Measurements from ENCODE around the gene MAP2K3.

MAP2K3 gene

DNA sequence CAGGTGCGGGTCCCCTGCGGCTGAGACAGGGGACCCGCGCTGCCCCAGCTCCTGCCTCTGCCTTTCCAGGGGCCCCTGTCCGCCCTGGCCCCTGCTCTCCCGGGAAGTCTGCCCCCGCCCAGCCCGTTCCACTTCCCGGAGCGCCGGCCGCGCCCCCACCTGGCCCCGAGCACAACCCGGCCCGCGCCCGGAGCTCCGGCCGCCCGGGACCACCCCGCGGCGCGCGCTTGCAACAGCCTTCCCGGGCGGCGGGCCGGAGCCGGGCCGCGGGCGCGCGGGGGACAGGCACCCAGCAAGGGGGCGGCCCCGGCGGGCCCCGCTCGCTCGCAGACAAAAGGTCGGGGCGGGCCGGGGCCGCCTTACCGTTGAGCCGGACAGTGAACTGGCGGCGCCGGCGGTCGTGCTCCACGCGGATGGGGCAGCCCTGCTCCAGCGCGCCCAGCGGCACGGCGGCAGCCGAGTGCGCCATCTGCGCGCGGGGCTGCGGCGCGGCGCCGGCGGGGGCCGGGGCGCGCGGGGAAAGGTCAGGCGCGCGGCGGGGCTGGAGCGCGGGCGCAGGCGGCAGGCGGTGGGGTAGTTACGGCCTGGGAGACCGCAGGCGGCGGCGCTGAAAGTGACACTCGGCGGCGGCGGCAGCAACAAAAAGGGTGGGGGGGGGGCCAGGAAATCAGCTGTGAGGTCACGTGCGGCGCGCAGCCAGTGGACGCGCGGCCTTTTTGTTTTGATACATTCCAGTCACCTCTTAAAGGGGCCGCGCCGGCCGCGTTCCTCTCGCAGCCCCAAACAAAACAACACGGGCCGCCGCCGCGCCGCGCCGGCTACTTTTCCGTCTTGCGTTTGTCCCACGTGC is 31.5 kb upstream of the MAP2K3 start, which contains the start of gene NATD1:
Gene NATD1 (minus strand): TSS at position 615 of the 850 bp plus-strand sequence. CDS start 146 bp downstream, at position 469.
- peak; percentile 86 for DNase-seq

DNA sequence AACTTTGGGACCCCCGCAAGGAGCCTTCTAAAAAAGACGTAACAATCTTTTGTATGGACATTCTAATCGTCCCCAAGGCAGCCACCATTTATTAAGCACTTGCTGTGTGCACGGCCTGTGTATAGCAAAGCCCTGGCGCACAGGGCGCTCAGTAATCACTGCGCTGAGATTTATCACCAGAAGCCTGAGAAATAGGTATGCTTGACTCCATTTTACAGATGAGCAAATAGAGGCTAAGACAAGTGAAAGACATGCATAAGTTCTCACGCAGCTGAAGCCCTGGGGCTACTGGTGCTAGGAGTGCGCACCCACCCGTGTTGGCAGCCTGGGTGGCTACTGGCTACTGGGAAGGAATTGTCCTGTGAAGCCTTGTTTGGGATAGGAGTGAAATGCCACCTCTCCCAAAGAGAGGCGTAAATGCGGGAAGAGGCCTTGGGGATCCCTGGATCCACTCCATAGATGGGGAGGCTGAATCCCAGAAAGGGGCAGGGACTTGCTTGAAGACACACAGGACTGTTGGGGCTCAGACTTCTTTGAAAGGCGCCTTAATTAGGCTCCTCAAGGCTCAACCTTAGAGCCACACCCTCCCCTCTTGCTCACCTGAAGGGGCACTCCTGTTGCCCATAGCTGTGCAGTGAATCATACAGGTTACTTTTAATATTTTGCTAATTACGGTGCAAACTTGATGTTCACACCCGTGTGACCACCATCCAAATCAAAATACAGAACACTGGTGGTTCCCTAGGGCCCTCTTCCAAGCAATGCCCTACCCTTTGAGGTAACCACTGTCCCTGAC is 30.7 kb upstream of the MAP2K3 start:
- no peak for DNase-seq

DNA sequence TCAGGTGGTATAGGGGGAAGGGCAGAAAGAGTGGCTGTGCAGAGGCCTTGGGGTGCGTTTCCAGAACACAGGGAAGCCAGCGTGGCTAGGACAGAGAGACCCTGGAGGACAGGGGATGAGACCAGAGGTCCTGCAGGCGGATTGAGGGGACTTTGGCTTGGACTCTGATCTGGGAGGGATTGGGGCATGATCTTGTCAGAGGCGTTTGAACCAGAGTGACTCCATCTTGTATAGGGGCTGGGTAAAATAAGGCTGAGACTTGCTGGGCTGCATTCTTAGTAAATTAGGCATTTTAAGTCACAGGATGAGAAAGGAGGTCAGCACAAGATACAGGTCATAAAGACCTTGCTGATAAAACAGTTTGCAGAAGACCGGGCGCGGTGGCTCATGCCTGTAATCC is 25.9 kb upstream of the MAP2K3 start:
- no peak for DNase-seq

DNA sequence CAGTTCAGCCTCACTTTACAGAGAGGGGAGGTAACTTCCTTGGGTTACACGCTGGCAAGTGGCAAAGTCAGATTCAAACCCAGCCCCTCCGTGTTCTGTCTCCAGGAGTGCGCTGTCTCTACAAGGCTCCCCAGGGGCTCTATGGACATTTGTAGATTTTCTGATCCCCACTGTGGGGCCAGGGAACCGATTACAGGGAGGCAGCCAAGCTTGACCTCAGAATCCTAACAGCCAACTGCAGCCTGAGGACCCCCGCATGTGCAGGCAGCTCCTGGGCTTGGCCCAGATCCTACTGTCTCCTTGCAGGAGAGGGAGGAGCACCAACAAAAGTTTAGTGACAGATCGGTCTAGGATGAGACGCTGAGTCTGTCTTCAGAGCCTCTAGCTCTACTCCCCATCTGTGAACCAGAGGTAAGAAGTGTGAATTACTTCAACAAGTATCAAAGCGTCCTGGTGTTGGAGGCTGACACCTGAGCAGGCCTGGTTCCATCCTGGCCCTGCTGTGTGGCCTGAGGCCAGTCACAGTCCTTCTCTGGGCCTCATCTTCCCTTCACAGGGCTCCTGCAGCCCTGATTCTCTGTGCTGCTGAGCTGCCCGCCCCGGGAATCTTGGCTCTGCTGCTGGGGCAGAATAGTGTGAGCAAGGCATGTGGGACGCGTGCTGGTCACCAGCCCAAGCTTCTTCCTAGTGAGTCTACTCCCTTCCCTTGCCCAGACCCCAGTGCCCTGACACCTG is 22.1 kb upstream of the MAP2K3 start:
- no peak for DNase-seq

DNA sequence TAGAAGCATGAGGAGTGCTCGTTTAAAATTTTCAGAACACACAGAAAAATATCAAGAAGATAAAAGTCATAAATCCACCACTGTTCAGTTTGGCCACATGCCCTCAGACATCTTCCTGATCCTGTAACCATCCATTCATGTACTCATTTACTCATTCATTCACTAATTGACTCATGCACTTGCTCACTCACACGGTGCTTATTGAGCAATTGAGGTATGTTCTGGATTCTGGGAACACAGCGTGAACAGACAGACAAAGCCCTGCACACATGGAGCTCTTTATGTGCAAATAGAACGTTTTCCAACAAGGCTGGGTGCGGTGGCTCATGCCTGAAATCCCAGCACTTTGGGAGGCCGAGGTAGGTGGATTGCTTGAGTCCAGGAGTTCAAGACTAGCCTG is 21.1 kb upstream of the MAP2K3 start:
- DNase-seq = no peak

DNA sequence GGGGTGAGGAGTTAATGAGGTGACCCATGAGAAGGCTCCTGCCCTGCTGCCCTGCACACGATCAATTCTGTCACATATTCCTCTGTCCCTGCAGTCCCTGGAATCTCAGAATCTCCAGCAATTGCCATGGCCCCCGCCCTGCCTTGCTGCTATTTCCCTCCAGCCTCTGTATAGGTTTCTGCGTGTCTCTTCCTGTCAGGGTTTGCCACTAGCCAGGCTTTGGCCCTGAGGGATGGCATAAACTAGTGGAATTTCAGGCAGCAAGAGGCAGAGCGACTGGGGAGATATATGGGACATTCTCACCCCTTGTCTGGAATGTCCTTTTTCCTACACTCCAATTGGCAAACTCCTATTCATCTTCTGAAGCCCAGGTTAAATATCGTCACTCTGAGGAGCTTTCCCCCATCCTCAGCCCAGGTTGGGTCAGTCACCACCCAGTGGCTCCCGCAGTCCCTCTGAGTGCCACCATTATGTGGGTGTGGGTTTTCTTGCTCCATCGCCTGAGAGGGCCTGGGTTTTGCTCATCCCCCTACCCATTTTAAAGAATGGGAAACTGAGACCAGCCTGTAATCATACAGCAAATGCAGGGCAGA is 15.8 kb upstream of the MAP2K3 start:
- DNase-seq = peak; percentile 44

DNA sequence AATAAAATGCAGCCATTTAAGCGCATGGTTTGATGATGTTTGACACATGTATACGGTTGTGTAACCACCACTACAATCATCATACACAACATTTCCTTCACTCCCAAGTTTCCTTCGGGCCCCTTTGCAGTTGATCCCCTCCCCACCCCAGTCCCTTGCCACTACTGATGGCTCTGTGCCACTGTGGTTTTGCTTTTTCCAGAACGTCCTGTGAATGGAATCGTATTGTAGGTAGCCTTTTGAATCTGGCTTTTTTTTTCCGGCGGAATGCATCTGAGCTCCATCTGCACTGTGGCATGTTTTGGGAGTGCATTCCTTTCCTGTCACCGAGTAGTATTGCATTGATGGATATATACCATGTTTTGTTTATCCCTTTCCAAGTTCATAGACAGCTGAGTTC is 15.1 kb upstream of the MAP2K3 start:
- no peak for DNase-seq

DNA sequence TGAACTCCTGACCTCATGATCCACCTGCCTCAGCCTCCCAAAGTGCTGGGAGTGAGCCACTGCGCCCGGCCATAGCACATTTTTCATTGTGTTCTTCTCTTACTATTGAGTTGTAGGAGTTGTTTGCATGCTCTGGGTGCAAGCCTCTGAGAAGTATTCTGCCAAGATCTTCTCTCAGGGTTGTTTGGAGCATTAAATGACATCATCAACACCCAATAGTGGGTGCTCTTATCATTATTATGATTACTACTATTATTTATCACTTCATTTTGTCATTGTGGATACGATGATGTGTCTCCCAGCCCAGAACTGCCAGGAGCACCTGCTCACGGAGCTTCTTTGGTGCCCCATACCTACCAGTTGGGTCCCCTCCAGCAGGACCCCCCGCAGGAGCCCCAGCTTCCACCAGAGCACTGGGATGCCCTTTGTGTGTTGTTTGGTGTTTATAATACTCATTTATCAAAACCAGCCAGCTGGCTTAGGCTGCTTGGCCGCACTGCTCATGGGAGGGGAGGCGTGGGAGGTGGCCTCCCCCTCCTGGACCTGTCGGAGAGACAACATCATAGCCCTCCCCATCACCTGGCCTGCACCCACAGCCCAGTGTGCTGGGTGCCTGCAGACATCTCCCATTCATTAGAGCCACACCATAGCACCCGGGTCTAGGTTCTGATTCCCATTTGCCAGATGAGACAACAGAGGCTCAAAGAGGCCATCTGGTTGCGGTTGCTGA is 12.9 kb upstream of the MAP2K3 start:
- DNase-seq = no peak

DNA sequence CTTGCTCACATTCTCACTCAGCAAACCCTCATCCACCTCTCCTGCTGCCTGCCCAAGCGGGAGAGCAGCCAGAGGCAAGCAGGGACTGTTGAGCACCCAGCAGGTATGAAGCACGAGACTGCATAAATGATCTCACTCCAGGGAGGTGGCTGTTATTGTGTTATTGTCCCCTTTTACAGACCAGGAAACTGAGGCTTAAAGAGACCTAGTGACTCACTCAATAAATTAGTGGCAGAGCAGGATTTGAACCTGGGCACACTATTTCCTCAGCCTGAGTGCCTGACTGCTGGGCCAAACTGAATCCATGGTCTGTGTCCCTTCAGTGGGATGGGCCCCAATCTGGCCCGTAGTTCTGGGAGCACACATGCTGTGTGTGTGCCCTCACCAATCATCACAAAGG is 12.3 kb upstream of the MAP2K3 start:
- DNase-seq = no peak

DNA sequence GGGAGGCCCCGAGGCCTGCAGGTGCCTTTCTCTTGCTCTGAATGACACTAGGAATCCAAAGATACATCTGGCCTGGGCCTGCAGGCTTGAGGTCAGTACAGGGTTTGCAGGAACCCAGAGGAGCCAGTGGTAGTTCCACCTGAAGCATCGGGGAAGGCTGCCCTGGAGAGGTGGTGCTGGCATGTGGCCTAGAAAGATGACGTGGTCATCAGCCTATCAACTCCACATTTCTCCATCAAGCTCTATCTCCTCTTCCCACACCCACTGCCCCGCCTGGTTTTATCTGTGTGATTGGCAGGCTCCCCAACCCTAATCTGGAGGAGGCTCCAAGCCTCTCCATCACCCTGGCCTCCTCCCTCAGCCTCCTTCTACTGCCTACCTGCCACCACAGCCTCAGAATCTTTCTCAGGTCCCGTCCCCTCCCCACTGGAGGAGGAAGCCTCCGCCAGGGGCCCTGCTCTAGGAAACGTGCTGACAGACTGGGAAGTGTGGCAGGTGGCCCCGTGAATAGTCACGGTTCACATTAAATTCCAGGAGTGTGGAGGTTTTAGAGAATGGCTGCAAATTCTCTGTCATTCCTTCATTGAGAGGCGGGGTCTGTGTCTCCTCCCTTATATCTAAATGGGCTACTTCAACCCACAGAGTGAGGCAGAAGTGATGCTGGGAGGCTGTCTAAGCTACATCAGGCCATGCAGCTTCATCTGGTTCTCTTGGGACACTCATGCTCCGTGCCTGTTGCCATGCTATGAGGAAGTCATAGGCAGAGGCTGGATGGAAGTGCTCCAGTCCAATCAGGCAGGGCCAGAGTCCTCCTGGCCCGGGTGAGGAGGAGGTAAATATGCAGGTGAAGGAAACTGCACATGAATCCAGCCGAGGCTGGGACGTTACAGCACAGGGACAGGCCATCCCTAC is 11.4 kb upstream of the MAP2K3 start:
- no peak for DNase-seq

DNA sequence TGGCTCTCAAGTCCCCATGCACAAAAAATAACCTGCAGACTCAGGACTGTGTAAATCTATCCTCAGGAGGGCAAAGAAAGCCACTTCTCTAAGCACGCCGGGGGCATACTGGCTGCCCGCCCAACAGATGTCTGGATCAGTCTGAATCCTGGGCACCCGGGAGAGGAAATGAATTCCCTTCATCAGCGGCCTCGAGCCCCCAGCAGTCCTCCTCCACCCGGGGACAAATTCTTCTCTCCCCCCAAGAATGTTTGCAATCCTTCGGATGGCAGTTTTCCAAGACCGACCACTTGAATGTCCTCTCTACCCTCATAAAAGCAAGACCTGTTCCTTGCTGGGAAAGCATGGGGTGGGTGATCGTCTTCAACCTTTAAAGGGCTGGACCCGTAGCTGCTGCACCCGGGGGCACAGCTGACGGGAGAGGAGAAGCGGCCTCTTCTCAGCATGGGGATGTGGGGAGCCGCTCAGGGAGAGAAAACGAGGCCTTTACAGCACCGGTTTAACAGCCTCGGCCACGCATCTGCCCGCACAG is 9.4 kb upstream of the MAP2K3 start:
- DNase-seq = no peak

DNA sequence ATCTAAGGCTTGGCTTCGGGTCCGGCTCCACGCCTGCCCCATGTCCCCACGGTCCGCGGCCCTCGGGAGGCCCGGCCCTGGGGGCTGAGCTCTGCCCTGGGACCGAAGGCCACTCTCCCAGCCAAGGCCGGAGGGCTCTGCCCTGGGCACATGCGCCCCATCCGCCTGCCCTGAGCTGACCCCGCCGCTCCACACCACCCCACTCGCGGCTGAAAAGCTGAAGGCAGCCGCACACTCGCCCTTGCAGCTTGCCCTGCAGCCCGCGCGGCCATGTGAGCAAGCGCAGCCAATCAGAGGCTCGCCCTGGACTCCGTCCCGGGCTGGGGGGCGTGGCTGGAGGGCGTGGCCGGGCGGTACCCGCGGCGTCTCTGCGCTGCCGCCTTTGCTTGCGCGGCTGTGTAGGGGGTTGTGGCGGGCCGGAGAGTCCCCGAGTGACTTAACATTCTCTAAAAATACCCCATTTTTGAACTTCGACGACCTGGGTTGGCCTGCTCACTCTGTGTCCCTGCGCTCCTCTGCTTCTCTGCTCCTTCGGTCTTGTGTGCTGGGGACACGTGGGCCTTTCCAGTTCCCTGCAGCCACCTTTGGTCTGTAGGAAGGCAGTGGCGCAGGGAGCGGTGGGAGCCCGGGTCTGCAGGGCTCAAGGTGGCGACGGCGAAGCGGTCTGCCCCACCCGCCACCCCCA is 8.8 kb upstream of the MAP2K3 start:
- peak; percentile 98 for DNase-seq

DNA sequence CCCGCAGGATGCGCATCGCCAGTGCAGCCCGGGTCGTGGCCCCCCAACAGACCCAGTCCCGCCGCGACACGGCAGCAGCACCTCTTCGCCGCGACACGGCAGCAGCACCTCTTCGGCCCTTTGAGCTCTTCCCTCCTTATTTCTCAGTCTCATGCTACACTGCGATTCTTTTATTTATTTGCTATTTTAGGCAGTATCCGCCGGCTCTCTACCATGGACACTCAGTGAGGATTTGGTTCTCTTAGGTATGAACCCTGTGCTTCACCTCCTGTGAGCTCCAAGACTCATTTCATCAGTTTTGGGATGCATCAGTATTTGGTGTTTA is 8.3 kb upstream of the MAP2K3 start:
- DNase-seq = no peak

DNA sequence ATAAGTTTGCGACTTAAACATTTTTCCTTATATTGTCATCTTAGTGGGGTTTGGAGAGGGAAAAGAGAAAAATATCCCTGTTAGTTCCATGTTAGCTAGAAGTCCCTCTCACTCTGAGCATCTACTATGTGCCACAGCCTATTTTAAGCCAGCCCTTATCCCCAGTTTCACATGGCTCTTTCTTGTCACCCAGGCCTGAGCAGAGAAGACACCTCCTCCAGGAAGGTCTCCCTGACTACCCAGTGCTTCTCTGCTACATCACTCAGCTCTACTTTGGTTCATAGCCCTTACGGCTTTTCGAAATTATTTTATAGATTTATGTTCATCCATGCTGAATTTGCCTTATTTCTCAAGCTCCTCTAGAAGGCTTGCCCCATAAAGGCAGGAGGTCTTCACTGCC is 7.2 kb upstream of the MAP2K3 start:
- DNase-seq = no peak

DNA sequence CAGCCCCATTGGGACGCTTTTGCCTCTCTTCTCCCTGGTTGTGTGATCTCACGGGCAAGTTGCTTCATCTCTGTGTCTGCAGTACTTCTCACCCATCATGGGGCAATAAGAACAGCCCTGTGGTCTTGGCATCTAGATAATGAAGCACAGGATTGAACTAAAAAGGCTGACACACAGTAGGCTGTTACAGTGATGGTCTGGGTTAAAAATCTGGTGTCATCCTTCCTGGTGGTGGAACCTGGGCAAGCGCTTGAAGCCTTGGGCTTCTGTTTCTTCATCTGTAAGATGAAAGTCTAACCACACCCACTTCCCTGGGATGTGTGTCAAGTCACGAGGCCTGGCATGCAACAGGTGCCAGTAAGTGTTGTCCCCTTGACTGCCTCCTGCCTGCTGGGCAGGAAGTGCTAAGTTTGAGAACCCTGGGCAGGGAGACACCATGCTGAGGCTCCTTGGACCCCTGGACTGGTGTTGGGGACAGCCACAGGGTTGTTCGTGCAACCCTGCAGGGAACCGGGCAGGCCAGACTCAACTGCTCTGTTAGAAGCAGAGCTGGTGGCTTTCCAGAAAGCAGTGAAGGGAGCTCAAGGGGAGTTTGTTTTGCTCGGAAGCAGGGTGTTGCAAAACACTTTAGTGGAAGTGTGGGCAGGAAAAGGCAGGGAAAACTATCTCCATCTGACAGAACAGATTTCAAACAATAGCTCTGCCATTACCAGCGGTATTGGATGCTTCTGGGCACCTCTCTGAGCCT is 5.9 kb upstream of the MAP2K3 start:
- peak; percentile 52 for DNase-seq

DNA sequence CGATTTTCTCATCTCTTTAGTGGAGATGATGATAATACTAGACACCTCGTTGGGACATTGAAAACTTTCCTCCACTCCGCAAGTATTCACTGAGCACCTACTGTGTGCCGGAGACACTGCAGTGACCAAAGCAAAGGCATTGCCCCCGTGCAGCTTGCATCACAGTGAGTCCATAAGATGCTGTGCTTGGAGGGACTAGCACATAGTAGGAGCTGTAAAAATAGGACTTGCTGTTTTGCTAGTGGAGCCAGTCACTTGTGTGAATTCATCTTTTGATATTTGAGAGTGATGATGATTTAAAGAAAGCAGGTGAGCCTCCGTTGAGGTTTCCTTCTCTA is 5.3 kb upstream of the MAP2K3 start:
- DNase-seq = no peak

DNA sequence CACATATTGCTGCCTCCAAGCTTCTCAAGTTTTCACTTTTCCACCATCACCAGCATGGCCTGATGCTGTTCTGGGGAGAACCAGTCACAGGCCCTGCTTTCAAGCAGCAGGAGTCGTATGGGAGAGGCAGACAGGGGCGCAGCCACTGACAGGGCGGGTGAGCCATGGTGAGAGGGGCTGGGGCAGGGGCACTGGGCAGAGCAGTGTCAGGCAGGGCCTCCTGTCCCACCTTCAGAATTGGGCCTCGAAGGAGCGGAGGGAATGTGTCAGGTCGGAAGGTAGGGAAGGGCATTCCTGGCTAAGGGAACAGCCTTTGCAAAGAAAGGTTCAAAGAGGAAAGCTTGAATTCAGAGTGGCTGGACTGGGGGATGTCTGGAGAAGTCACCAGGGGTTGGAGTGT is 4.9 kb upstream of the MAP2K3 start:
- no peak for DNase-seq

DNA sequence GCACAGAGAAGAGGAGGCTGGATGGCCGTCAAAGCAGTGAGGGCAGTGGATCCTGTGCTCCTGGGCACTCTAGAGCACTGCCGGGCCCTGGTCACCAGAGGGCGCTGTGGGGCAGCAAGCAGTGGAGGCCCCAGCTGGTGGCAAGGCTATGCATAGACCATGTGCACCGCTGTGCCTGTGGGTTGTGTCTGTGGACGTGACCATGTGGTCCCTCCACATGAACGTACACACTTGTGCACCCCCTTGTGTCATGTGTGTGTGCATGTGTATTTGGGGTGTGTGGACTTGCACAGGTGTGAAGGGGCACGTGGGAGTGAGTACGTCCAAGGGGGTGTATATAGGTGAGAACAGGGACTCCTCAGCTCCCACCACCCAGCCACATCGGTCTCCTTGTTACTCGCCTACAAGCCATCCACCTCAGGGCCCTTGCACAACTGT is 4.4 kb upstream of the MAP2K3 start:
- DNase-seq = peak; percentile 98

DNA sequence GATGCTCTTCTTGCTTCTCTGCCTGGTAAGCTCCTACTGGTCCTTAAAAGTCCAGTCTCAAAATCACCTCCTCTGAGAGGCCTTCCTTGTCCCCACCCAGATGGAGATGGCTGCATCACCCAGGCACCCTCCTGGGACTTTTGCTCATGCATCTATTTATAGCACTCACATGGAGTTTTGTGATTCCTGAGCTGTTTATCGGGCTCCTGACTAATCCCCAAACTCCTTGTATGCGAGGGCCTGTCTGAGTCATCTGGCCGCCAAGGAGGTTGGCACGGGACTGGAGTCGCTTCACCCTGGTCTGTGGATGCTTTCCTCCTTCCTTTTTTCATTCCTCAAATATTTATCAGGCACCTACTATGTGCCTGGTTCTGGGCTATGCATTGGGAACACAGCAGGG is 2.3 kb upstream of the MAP2K3 start:
- DNase-seq = no peak

DNA sequence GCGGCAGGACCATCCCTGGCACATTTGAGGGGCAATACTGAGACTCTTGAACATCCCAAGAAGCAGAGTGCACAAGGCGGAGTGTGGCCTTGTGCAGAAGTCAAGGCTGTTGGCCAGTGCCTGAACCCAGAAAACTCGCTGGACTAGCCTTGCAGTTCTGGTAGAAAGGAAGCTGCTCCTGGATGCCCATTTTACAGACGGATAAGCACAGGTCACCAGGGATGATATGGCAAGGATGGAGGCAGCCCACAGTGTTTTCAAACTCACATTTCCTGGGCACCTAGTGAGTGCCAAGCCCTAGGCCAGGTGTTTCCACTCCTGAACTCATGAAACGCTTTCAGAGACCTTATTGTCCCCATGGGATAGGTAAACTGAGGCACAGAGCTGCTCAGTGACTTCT is 1.7 kb upstream of the MAP2K3 start:
- no peak for DNase-seq

All from activated CD8-positive, alpha-beta memory T cell treated with anti-CD3 and anti-CD28 coated beads, Interleukin-2, amount 50 U/mL, for 48 hours (primary cell).